Pancreas (tissue), 10 donors: ENCODE measurements around the gene KMT2D. TPM values are rescaled to one million over a fixed set of nuclear protein-coding genes. Genes with fewer than 3 reads are reported as not detected.
A peak's percentile ranks its signal among the peaks of the same experiment; 100 is the strongest.

ENCODE experiments used
- ATAC-seq, 4 donors: fragments of 200-7000 bp; cut with Tn5 transposase; one replicate each; pipeline versions ENCODE4 v1.8.0 to v1.9.1; 2020; ENCODE audit warnings: mild to moderate bottlenecking in 4 of 4, moderate library complexity in 4 of 4
- DNase-seq, 6 donors: peaks; one replicate each; pipeline ENCODE4 v3.0.0-alpha.2; 2020
- FAIRE-seq: peaks from 2 replicates; lab custom pipeline; 2012; peaks lifted over from hg19 to GRCh38; lab: Jason Lieb, UNC
- H3K27ac ChIP-seq, 4 donors: fragments of 200-600 bp; sonication (generic); 1 replicate in 3 of 4; 2 replicates in 1 of 4; pipeline versions ENCODE4 v1.5.0 to v1.8.0; 2020
- H3K27me3 ChIP-seq, 4 donors: fragments of 200-600 bp; one replicate each; pipeline ENCODE4 v1.8.0; 2021
- H3K36me3 ChIP-seq, 3 donors: fragments of 200-600 bp; sonication (generic) in 1 of 3; one replicate each; pipeline versions ENCODE4 v1.5.0 to v1.8.0; 2020 to 2021
- H3K4me1 ChIP-seq, 3 donors: fragments of 200-600 bp; one replicate each; pipeline ENCODE4 v1.8.0; 2021
- H3K4me3 ChIP-seq, 4 donors: fragments of 200-600 bp; sonication (generic) in 2 of 4; one replicate each; pipeline versions ENCODE4 v1.5.0 to v1.8.0; 2020 to 2021
- H3K9me3 ChIP-seq, 4 donors: fragments of 200-600 bp; one replicate each; pipeline ENCODE4 v1.8.0; 2021
- WGBS, 2 donors: extraction: QIAGEN DNeasy Blood & Tissue Kit; methylation state at CpG; one replicate each; pipeline ENCODE4 v1.1.7; 2013; 5-methylcytosine and 5-hydroxymethylcytosine counted together
- intact Hi-C, 3 donors: fragments of 100-400 bp; cut with DNase I; formaldehyde crosslinking; loops; one replicate each; pipeline versions ENCODE4 v1.11.1 to v1.14.2; 2022
- polyA plus RNA-seq, 2 donors: library from polyadenylated mRNA; stranded (reverse); fragments of 200-250 nt; gene quantifications; one replicate each; pipeline ENCODE4 v1.2.3, GENCODE V29; 2013
- total RNA-seq, 6 donors: library from RNA; stranded (reverse); fragmentation: NEBNext Ultra II Directional in 4 of 6; extraction: Animal tissue kit (Norgen Biotek cat#: 25700) in 4 of 6; gene quantifications; one replicate each; pipeline versions ENCODE4 v1.2.1 to v1.2.4, GENCODE V29; 2021 to 2023
- TF ChIP-seq, protein P1 (sequence below), 4 donors: fragments of 200-600 bp; sonication (generic) in 3 of 4; IDR thresholded peaks; one replicate each; pipeline versions ENCODE4 v1.5.0 to v1.8.0; 2021; ENCODE audit warnings: antibody characterized with exemption in 4 of 4
- donor health status: healthy with polysubstance abuse.
- donor health status: DM: no; HTN: no; CAD: no; lungs with moderate emphysema.
- donor health status: DM: no; HTN: no; CAD: no.
- donor health status: control.
- donor health status: control.
- donor health status: Bipolar disorder and iron deficiency.
- donor health status: DM: yes; HTN: yes; CAD: no.
- donor health status: DM: no; HTN: no; CAD: no.
- donor health status: DM: no; HTN: no; CAD: no.
- donor health status: DM: yes; HTN: yes; CAD: no.

KMT2D gene
- total and polyA plus RNA-seq, 8 donors: 20.0 to 79.3 (median 39.5) TPM

DNA sequence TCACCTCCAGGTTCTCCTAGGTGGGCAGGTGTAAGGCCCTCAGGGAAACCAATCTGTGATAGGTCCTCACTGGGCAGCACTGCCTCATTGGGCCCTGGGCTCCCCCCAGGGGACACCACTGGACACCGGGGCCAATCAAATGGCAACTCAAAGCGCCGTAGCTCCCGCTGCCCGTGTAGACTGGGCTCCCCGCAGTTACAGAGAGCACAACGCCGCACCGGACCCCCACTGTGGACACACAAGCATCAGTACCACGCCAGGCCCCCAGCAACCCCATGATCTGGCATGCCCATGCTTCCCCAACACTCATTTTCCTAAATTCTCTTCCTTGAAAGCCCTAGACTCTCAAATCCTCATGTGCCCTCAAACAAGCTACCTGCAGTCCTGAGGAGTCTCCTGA is 6.1 kb downstream of the KMT2D start:
- peak in 1 of 6 donors; percentile 39 for DNase-seq
- no peak for FAIRE-seq
- Histone ChIP-seq H3K9me3 (no peaks in the 10 kb centered on the region), H3K4me3 (no peak overlapping the region), H3K27ac (no peak overlapping the region), H3K4me1 (peaks cover 9 to 35% (median 29%) of the 10 kb centered on the region in 3 donors), H3K27me3 (no peaks in the 10 kb centered on the region), H3K36me3 (peaks cover 9 to 44% (median 21%) of the 10 kb centered on the region in 3 donors)
- WGBS, 2 donors: 91 to 92% methylated on average over 10 of the region's 10 CpGs
- TF ChIP-seq, protein P1, sequence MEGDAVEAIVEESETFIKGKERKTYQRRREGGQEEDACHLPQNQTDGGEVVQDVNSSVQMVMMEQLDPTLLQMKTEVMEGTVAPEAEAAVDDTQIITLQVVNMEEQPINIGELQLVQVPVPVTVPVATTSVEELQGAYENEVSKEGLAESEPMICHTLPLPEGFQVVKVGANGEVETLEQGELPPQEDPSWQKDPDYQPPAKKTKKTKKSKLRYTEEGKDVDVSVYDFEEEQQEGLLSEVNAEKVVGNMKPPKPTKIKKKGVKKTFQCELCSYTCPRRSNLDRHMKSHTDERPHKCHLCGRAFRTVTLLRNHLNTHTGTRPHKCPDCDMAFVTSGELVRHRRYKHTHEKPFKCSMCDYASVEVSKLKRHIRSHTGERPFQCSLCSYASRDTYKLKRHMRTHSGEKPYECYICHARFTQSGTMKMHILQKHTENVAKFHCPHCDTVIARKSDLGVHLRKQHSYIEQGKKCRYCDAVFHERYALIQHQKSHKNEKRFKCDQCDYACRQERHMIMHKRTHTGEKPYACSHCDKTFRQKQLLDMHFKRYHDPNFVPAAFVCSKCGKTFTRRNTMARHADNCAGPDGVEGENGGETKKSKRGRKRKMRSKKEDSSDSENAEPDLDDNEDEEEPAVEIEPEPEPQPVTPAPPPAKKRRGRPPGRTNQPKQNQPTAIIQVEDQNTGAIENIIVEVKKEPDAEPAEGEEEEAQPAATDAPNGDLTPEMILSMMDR (IDR thresholded peaks at IDR 0.05): no peak
- intact Hi-C loops: no loop called here
- ATAC-seq: no peak

DNA sequence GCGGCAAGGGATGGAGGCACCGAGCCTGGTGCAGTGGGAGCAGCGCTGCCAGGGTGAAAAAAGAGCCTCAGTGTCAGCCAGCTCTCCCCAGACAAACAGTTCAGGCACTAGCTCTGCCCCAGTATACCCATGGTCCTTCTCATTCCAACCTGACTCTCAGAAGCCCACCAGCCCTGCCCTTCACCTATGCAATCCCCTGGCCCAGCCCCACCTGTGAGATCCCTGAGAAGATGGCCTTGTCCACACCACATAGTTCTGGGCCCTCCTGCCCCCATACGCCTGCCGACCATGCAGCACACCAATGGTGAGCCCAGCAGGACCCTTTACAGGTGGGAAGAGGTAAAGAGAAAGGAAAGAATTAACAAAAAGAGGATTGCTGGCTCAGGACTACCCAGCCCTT is 6.5 kb downstream of the KMT2D start:
- intact Hi-C loops: no loop called here
- Histone ChIP-seq H3K9me3 (no peaks in the 10 kb centered on the region), H3K36me3 (peaks cover 9 to 46% (median 25%) of the 10 kb centered on the region in 3 donors), H3K4me1 (peaks cover 9 to 35% (median 29%) of the 10 kb centered on the region in 3 donors), H3K4me3 (no peak overlapping the region), H3K27me3 (no peaks in the 10 kb centered on the region), H3K27ac (no peak overlapping the region)
- DNase-seq (no peak), ATAC-seq (no peak), FAIRE-seq (no peak)
- TF ChIP-seq, protein P1 (IDR thresholded peaks at IDR 0.05): no peak
- WGBS, 2 donors: 90 to 91% methylated on average over 5 of the region's 5 CpGs

DNA sequence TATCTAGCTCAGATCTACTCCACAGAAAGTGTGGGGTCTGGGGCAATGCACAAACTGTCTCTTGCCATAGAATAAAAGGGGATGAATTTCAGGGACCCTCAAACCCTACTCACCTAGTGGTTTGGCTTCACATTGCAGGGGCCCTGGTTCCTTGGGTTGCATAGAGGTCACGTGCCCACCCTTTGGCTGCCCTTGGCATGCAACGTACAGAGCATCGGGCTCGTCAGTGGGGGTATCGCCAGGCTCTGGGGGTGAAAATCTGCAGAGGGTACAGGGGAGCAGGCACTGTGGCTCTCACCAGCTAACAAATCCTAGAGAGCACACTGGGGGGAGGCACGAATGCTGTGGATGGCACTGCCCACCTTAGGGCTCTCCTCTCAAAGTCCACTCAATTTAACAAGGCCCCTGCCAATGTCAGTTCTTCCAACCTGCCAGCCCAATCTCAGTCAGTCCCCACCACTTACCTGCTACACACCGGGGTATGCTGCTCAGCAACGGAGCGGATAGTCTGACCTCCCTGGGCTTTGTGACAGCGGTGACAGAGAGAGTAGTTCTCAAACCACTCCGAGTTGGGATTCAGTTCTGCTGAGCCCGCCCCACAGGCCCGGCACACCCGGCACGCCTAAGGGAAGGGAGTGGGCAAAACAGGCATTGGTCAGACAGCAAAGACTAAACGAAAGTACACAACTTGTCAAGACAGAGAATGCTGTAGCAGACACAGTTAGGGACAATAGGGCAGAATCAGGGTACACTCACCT is 8.0 kb downstream of the KMT2D start:
- no peak for DNase-seq
- no peak for ATAC-seq
- peaks cover 9 to 29% (median 29%) of the 10 kb centered on the region in 3 donors for H3K4me1 ChIP-seq
- FAIRE-seq: no peak
- H3K27ac ChIP-seq: peak overlapping the region in 1 of 4 donors; percentile 5
- no peaks in the 10 kb centered on the region for H3K27me3 ChIP-seq
- intact Hi-C loops: no loop called here
- no peaks in the 10 kb centered on the region for H3K9me3 ChIP-seq
- TF ChIP-seq, protein P1 (IDR thresholded peaks at IDR 0.05): no peak
- H3K4me3 ChIP-seq: no peak overlapping the region
- H3K36me3 ChIP-seq: peaks cover 12 to 61% (median 40%) of the 10 kb centered on the region in 3 donors
- 89 to 91% methylated on average over 16 of the region's 16 CpGs for WGBS, 2 donors

DNA sequence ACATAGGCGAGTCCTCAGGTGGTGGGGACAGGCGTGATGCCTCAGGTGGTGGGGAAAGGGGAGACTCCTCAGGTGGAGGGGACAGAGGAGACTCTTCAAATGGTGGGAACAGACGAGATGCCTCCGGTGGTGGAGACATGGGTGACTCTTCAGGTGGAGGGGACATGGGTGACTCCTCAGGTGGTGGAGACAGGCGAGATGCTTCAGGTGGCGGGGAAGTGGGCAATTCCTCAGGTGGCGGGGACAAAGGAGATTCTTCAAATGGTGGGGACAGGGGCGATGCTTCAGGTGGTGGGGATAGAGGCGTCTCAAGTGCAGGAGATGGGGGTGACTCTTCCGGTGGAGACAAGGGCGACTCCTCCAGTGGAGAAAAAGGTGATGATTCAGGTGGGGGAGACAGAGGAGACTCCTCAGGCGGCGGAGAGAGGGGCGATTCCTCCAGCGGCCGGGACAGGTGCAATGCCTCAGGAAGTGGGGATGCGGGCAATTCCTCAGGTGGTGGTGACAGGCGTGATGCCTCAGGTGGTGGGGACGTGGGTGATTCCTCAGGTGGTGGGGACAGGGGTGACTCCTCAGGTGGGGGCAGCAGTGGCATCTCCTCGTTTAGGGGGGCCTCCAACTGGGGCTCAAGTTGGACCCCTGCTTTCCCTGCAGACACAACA is 8.7 kb downstream of the KMT2D start:
- Histone ChIP-seq H3K4me3 (no peak overlapping the region), H3K4me1 (peaks cover 7 to 22% (median 22%) of the 10 kb centered on the region in 3 donors), H3K36me3 (peaks cover 12 to 65% (median 42%) of the 10 kb centered on the region in 3 donors), H3K27me3 (no peaks in the 10 kb centered on the region), H3K9me3 (no peaks in the 10 kb centered on the region), H3K27ac (no peak overlapping the region)
- intact Hi-C loops: no loop called here
- WGBS, 2 donors: 89 to 90% methylated on average over 20 of the region's 20 CpGs
- ATAC-seq (no peak), DNase-seq (no peak), FAIRE-seq (no peak)
- TF ChIP-seq, protein P1 (IDR thresholded peaks at IDR 0.05): no peak
